T follicular helper cell (primary cell): ENCODE measurements around the gene ATAD3A.
A peak's percentile ranks its signal among the peaks of the same experiment; 100 is the strongest.
"Not testable (repeated sequence)": the region's sequence is repeated elsewhere in the genome, so short reads cannot be mapped to it uniquely, and the experiment has no call there.

ENCODE experiments used
- DNase-seq: peaks from one replicate; pipeline ENCODE4 v3.0.0-alpha.2; 2020; ENCODE audit warnings: low read depth

The ATAD3A gene

GRCh38 chr1:1554926-1555915 lies 43.3 kb downstream of the ATAD3A start:
- no peak for DNase-seq

DNA sequence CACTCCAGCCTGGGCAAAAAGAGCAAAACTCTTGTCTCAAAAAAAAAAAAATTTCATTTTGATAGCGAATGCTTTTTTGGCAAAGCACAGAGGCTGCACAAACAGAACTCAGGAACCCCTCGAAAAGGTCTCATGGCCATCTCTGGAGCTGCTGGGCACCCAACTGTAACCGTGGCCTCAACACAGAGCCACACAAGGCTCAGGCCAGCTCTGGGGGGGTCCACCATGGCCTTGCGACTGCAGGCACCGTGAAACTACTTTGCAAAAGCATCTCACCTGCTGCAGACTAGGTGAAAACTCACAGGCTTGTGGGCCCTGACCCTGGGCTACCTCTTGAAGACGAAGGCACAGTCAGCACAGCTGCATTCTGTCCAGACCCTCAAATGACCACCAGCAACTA lies 44.5 kb downstream of the ATAD3A start:
- DNase-seq: no peak

DNA sequence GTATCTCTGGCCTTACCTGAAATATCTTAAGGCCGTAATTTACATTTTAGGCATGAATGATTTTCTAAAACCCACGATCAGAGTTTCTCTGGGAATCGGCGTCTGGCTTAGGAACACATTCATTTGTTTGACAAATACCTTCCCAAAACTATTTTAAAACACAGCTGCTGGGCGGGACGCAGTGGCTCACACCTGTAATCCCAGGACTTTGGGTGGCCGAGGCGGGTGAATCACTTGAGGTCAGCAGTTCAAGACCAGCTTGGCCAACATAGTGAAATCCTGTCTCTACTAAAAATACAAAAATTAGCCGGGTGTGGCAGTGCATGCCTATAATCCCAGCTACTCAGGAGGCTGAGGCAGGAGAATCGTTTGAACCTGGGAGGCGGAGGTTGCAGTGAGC lies 45.0 kb downstream of the ATAD3A start:
- DNase-seq: not testable (repeated sequence)

GRCh38 chr1:1557688-1558087 lies 45.7 kb downstream of the ATAD3A start:
- not testable (repeated sequence) for DNase-seq

- DNase-seq: no peak
Measured at GRCh38 chr1:1558591-1558990, 46.6 kb downstream of the ATAD3A start.

DNA sequence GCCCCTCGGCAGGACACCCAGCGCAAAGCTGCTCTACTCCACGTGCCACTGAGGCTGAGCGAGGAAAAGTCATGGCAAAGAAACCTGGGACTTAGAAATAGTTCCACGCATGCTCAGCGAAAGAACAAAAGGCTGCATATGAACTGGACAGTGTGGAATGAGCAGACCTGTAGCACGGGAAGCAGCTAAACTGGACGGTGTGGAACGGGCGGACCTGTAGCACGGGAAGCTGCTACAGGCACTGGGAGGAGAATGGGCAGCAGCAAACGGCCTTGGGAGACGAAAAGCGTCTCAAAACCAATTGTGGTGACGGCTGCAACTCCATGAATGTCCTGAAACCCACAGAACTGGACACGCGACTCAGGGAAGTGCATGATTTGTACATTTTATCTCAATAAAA lies 47.1 kb downstream of the ATAD3A start:
- DNase-seq: no peak

DNA sequence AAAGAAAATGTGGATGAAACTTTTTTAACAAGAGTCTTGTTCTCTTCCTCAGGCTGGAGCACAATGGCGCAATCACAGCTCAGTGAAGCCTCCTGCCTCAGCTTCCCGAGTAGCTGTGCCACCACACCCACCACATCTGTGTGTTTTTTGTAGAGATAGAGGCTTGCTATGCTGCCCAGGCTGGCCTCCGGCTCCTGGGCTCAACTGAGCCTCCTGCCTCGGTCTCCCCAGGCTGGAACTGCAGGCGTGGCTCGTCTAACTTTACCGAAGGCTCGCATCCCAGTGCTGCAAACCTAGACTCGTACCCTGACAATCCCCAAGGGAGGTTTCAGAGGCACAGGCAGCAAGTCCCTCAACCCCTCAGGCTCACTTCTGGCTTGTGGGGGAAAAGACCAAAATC lies 48.2 kb downstream of the ATAD3A start:
- no peak for DNase-seq

- no peak for DNase-seq
Measured at GRCh38 chr1:1561801-1562470, 50.0 kb downstream of the ATAD3A start.

DNA sequence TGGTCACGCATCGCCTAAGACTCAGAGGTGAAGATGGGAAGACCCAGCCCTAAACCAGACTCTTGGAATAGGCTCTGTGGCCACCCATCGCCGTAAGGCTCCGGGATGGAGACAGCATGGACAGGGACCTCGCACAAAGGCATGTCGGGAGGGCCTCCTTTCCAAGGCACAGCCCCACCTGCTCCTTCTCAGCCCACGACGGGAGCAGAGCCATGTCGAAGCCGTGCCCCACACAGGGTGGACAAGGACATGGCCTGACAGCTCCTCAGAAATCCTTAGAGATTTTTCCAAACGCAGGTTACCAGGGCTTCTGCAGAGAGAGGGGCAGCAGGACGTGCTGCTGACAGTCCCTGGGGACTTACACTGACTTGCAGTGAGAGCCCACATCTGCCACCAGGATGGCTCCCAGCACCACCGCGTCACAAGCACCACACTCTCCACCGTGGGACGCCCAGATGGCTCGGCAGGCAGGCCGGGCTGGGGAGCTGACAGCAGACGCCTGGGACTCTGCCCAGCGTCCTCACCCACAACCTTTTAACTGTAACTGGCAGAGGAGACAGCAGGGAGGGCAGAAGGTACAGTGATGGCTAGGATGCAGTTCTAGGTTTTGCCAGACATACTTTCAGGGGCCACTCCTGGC lies 50.7 kb downstream of the ATAD3A start:
- DNase-seq: no peak

DNA sequence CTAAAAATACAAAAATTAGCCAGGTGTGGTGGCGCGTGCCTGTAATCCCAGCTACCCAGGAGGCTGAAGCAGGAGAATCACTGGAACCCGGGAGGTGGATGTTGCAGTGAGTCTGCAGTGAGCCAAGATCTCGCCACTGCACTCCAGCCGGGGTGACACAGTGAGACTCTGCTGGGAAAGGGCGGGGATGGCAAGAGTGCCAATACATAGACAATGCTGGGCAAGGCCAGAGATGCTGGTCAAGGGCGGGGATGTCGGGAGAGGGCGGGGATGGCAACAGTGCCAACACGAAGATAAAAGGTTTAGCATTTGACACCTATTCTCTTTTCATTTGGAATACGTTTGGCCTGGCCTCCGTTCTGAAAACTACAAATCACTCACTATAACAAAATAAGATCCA lies 51.7 kb downstream of the ATAD3A start:
- no peak for DNase-seq

DNA sequence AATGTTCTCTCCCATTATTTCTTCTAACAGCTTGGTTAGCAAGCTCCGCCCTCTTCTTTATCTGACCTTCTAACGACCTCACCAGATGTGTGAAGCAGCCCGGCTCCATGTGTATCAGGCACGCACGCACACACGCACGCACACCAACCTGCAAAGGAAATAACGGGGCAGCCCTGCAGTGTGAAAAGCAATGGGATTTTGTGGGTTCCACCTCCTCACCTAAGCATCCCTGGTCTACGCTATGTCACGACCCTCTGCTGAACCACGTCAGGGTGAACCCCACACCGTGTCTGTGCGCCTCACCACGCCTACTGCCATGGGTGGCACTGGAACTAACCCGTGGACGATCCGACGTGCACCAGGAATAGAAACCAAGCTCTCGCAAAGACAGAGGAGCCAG lies 52.3 kb downstream of the ATAD3A start:
- no peak for DNase-seq

DNA sequence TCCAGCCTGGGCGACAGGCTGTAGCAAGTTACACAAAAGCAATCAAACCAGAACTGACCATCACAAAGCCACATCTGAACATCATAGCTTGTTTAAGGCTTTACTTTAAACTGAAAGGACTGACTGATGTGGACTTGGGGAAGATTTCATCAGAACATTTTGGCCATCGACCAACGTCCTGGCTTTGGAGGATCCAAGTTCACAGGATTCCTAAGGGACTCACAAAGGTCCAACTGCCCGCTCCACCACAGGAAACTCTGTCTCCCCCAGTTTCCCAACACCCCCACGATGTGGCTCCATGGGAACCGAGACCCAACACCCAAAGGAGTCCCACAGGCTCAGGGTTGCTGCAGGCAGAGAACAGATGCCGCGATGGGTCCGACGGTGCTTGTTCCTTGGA lies 53.4 kb downstream of the ATAD3A start:
- no peak for DNase-seq

DNA sequence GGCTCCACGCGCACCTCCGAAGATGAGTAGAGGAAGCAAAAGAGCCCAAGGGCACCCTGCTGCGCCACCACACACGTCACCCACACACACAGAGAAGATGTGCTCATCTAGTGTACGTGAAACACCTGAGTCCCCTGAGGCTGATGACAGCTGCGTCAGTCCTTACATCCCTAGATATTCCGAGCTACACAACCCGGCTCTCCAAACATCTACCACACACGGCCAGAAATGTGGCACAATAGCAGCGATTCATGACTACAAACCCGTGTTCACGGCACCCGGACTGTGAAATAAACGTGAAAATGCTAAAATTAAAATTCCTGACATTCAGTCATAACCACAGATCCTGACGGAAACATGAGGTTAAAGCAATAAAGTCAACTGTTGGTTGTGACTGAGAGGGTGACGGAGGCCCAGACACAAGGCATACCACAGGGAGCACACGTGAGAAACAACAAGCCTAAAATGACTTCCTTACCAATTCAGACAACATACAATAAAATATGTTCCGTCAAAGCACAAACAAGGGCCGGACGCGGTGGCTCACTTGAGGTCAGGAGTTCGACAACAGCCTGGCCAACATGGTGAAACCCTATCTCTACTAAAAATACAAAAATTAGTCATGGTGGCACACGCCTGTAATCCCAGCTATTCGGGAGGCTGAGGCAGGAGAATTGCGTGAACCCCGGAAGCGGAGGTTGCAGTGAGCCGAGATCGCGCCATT lies 55.4 kb downstream of the ATAD3A start:
- DNase-seq: no peak

DNA sequence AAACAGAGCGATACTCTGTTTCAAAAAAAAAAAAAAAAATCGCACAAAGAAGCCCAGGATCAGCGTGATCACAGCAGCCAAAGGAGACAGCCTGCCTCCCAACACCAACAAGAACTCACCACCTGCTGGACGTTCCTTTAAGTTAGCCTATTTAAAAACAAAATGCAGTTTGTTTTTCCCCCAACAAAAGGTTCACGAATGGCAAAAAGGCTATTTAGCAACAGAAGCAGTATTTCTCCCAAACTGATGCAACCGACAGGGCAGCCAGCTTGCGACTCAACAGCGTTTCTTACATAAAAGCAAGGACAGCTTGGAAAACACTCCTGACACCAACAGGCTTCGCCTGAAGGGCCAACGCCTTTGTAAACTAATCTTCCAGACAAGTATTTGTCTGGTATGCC lies 55.9 kb downstream of the ATAD3A start:
- DNase-seq: no peak

DNA sequence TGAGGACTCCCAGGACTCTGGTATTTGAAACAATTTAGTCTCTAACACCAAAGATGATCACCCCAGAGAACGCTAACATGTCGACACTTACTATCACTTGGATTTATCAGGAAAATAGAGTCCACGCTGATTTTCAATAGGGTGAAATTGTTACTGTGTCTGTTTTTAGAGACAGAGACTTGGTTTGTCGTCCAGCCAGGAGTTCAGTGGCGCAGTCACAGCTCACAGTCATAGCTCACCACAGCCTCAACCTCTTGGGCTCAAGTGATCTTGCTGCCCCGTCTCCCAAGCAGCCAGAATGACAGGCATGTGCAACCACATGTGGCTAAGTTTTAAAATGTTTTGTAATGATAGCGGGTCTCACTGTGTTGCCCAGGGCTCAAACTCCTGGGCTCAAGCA lies 57.4 kb downstream of the ATAD3A start:
- no peak for DNase-seq

DNA sequence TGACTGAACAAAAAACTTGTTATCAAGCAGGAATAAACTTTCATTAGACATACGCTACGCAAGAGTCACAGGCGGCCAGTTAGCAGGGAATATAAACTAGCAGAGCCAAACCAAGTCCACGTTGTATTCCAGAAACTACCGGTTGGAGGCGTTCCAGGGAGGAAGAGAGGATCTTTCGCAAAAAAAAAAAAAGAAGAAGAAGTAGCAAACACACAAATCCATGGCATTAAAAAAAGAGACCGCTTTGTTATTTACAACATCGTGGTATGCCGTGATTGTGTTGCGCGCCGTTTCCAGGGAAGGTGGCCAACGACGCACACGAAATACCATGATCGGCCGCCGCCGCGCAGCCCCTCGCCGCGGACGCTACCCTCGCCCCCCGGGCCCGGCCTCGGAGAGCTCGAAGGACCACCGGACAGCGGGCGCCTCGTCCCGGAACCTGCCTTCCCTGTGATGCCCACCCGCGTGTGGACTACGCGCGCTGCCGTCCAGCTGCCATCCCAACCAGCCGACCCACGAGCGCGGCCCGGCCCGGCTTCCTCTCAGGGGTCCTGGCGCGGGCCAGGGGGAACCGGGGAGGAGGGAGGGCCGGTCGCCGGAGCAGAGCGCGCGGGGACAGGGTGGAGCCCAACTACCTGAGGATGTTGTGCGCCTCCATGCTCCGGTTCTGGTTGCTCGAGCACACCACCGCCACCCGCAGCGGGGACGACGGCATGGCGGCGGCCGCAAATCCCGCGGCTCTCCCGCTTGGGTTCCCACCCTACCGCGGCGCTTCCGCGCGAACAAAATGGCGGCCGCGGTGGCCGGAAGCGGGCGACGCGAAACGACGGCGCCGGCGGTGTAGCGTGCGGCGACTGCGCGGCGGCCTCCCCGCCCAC lies 62.1 kb downstream of the ATAD3A start:
- DNase-seq: peak; percentile 64

- peak; percentile 90 for DNase-seq
Measured at GRCh38 chr1:1574721-1575537, 63.0 kb downstream of the ATAD3A start, which contains the start of gene SSU72. Gene SSU72 (minus strand): TSS chr1:1574863. CDS start chr1:1574557, 306 bp downstream.

- no peak for DNase-seq
Measured at GRCh38 chr1:1577367-1578011, 65.5 kb downstream of the ATAD3A start.

DNA sequence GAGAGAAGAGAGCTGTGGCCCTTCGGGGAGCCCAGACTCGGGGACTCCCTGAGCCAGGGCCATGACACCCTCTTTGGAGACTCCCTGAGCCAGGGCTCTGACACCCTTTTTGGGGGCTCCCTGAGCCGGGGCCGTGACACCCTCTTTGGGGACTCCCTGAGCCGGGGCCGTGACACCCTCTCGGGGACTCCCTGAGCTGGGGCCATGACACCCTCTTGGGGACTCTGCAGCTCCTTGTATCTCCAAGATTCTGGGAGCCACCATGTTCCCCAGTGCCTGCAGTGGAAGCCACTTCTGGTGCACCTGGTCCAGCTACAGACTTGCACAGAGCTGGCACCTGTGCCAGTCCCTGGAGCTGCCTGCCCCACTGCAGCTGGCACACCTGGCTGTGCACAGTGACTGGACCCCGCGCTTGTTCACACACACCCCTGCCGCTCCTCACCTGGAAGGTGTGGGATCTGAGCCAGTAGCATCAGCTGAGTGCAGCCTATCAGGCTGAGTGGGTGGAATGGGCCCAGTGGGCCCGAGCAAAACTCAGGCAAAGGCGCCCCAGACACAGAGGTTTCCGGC lies 66.5 kb downstream of the ATAD3A start:
- no peak for DNase-seq
